ENCODE measurements around the gene RBKS. TPM values are rescaled to one million over a fixed set of nuclear protein-coding genes. Genes with fewer than 3 reads are reported as not detected.
A peak's percentile ranks its signal among the peaks of the same experiment; 100 is the strongest.

RBKS gene
- total and polyA plus RNA-seq, 2 of the 13 experiments (the other 11 are each of a cell fraction or from before 2014, with no cell fraction given): 7.7 to 8.3 TPM

DNA sequence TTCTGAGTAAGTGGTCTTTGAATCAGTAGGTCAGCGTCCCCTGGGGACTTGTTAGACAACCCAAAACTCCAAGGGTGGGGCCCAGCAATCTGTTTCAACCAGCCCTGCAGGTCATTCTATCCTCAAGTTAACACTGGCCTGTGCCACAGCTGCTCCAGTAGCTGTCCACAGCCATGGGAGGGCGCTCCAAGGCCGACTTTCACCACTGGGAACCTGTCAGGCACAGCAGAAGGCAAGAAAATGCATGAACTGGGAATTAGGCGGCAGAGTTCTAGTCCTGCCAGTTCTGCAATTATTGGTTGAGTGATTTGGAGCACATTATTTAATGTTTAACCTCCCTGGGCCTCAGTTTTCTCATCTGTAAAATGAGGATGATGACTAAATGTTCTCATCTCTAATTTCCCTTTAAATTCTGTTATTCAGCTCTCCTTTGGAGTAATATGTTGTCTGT is 136.0 kb downstream of the RBKS start (continued):
- TF ChIP-seq RAD51 (IDR thresholded peaks at IDR 0.05; ENCODE audit: borderline replicate concordance): no peak
- peak; percentile 54; the same call in 1 of the 2 replicates for TF ChIP-seq SP5 (CRISPR knock-in tag; IDR thresholded peaks at IDR 0.05; ENCODE audit: borderline replicate concordance, low read depth)
- no peak for TF ChIP-seq FOXK2 (IDR thresholded peaks at IDR 0.05)
- no peak for TF ChIP-seq RFXANK (CRISPR knock-in tag; IDR thresholded peaks at IDR 0.05)
- TF ChIP-seq KDM4B (CRISPR knock-in tag; IDR thresholded peaks at IDR 0.05): peak; percentile 71; the same call in 1 of the 2 replicates
- TF ChIP-seq, protein P1, sequence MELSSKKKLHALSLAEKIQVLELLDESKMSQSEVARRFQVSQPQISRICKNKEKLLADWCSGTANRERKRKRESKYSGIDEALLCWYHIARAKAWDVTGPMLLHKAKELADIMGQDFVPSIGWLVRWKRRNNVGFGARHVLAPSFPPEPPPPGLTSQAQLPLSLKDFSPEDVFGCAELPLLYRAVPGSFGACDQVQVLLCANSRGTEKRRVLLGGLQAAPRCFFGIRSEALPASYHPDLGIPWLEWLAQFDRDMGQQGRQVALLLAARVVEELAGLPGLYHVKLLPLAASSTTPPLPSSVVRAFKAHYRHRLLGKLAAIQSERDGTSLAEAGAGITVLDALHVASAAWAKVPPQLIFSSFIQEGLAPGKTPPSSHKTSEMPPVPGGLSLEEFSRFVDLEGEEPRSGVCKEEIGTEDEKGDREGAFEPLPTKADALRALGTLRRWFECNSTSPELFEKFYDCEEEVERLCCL (CRISPR knock-in tag; IDR thresholded peaks at IDR 0.05; ENCODE audit: borderline replicate concordance): no peak
- TF ChIP-seq CHD4 (IDR thresholded peaks at IDR 0.05; ENCODE audit: borderline replicate concordance, low read length): no peak
- TF ChIP-seq NBN (conservative IDR thresholded peaks at IDR 0.05): no peak
- TF ChIP-seq SOX6 (IDR thresholded peaks at IDR 0.05): no peak
- TF ChIP-seq SOX6 (CRISPR knock-in tag; IDR thresholded peaks at IDR 0.05): peak; percentile 56
- no peak for TF ChIP-seq ZNF12 (CRISPR knock-in tag; IDR thresholded peaks at IDR 0.05)
- TF ChIP-seq HOXA3 (CRISPR knock-in tag; IDR thresholded peaks at IDR 0.05): no peak
- no peak for TF ChIP-seq ZNF333 (CRISPR knock-in tag; IDR thresholded peaks at IDR 0.05; ENCODE audit: borderline replicate concordance)
- no peak for TF ChIP-seq ZSCAN12 (CRISPR knock-in tag; IDR thresholded peaks at IDR 0.05)
- no peak for TF ChIP-seq REXO4 (CRISPR knock-in tag; IDR thresholded peaks at IDR 0.05; ENCODE audit: borderline replicate concordance)
- no peak for TF ChIP-seq ZNF777 (CRISPR knock-in tag; IDR thresholded peaks at IDR 0.05)
- TF ChIP-seq, protein P2, sequence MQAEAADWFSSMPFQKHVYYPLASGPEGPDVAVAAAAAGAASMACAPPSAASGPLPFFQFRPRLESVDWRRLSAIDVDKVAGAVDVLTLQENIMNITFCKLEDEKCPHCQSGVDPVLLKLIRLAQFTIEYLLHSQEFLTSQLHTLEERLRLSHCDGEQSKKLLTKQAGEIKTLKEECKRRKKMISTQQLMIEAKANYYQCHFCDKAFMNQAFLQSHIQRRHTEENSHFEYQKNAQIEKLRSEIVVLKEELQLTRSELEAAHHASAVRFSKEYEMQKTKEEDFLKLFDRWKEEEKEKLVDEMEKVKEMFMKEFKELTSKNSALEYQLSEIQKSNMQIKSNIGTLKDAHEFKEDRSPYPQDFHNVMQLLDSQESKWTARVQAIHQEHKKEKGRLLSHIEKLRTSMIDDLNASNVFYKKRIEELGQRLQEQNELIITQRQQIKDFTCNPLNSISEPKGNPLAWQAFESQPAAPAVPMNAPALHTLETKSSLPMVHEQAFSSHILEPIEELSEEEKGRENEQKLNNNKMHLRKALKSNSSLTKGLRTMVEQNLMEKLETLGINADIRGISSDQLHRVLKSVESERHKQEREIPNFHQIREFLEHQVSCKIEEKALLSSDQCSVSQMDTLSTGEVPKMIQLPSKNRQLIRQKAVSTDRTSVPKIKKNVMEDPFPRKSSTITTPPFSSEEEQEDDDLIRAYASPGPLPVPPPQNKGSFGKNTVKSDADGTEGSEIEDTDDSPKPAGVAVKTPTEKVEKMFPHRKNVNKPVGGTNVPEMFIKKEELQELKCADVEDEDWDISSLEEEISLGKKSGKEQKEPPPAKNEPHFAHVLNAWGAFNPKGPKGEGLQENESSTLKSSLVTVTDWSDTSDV (CRISPR knock-in tag; IDR thresholded peaks at IDR 0.05): no peak
- peak; percentile 48; the same call in 1 of the 2 replicates for TF ChIP-seq PHF8 (CRISPR knock-in tag; IDR thresholded peaks at IDR 0.05)
- no peak for TF ChIP-seq ZNF766 (CRISPR knock-in tag; IDR thresholded peaks at IDR 0.05; ENCODE audit: borderline replicate concordance)
- no peak for TF ChIP-seq HMGA1 (CRISPR knock-in tag; conservative IDR thresholded peaks at IDR 0.05)
- no peak for TF ChIP-seq ZNF430 (CRISPR knock-in tag; IDR thresholded peaks at IDR 0.05)
- TF ChIP-seq PHF20 (CRISPR knock-in tag; IDR thresholded peaks at IDR 0.05): no peak
- TF ChIP-seq NPAS2 (CRISPR knock-in tag; IDR thresholded peaks at IDR 0.05; ENCODE audit: borderline replicate concordance): no peak
- TF ChIP-seq, protein P3, sequence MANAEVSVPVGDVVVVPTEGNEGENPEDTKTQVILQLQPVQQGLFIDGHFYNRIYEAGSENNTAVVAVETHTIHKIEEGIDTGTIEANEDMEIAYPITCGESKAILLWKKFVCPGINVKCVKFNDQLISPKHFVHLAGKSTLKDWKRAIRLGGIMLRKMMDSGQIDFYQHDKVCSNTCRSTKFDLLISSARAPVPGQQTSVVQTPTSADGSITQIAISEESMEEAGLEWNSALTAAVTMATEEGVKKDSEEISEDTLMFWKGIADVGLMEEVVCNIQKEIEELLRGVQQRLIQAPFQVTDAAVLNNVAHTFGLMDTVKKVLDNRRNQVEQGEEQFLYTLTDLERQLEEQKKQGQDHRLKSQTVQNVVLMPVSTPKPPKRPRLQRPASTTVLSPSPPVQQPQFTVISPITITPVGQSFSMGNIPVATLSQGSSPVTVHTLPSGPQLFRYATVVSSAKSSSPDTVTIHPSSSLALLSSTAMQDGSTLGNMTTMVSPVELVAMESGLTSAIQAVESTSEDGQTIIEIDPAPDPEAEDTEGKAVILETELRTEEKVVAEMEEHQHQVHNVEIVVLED (CRISPR knock-in tag; IDR thresholded peaks at IDR 0.05; ENCODE audit: borderline replicate concordance): no peak
- TF ChIP-seq, protein P4, sequence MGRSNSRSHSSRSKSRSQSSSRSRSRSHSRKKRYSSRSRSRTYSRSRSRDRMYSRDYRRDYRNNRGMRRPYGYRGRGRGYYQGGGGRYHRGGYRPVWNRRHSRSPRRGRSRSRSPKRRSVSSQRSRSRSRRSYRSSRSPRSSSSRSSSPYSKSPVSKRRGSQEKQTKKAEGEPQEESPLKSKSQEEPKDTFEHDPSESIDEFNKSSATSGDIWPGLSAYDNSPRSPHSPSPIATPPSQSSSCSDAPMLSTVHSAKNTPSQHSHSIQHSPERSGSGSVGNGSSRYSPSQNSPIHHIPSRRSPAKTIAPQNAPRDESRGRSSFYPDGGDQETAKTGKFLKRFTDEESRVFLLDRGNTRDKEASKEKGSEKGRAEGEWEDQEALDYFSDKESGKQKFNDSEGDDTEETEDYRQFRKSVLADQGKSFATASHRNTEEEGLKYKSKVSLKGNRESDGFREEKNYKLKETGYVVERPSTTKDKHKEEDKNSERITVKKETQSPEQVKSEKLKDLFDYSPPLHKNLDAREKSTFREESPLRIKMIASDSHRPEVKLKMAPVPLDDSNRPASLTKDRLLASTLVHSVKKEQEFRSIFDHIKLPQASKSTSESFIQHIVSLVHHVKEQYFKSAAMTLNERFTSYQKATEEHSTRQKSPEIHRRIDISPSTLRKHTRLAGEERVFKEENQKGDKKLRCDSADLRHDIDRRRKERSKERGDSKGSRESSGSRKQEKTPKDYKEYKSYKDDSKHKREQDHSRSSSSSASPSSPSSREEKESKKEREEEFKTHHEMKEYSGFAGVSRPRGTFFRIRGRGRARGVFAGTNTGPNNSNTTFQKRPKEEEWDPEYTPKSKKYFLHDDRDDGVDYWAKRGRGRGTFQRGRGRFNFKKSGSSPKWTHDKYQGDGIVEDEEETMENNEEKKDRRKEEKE (IDR thresholded peaks at IDR 0.05): no peak

Data from HepG2 (cell line).